Measurements from ENCODE around the gene SIGLEC1. TPM values are rescaled to one million over a fixed set of nuclear protein-coding genes. Genes with fewer than 3 reads are reported as not detected.

The SIGLEC1 gene
- total RNA-seq, 1 experiment from 2014 or later, result 0.17 TPM

- Histone ChIP-seq H4K20me1 (ENCODE audit: insufficient read depth) (no peaks in the 10 kb centered on the region), H2AFZ (ENCODE audit: low read depth, low read length, poor library complexity, severe bottlenecking) (no peak overlapping the region), H3K9ac (ENCODE audit: low read length) (no peak overlapping the region), H3K4me3 (replicated peaks in 1 of 2; ENCODE audit: low read depth in 1 of 2, low read length in 2 of 2) (no peak overlapping the region), H3K27ac (ENCODE audit: low read depth, low read length) (no peak overlapping the region), H3K4me1 (ENCODE audit: control insufficient read depth in 1 of 2, insufficient read depth in 2 of 2, low read length in 2 of 2) (peaks cover 3 to 11% of the 10 kb centered on the region in 2 experiments), H3K36me3 (ENCODE audit: control insufficient read depth in 1 of 2, insufficient read depth in 2 of 2, low read length in 2 of 2) (no peaks in the 10 kb centered on the region), H3K4me2 (ENCODE audit: low read length) (no peak overlapping the region), H3K79me2 (ENCODE audit: insufficient read depth, low read length) (no peaks in the 10 kb centered on the region), H3K27me3 (ENCODE audit: insufficient read depth, low read length) (no peaks in the 10 kb centered on the region), H3K9me3 (ENCODE audit: control insufficient read depth in 1 of 2, insufficient read depth in 1 of 2, low read depth in 1 of 2, low read length in 2 of 2) (no peaks in the 10 kb centered on the region), H3K9me2 (ENCODE audit: insufficient read depth) (no peaks in the 10 kb centered on the region)
- intact Hi-C loops (cut with micrococcal nuclease), result no loop called here
- ATAC-seq (no peak), DNase-seq (ENCODE audit: low read depth, low spot score) (no peak)
- BruUV-seq (replicated peaks), result no TSS peak
- ChIA-PET CTCF (no interaction called here), RAD21 (ENCODE audit: low non-redundant PET in 1 of 2, low total read pairs in 2 of 2, uncharacterized antibody in 2 of 2, unreplicated experiment in 2 of 2) (no interaction called here), POLR2A (no interaction called here)
- TF ChIP-seq YY1 (IDR thresholded peaks at IDR 0.05; ENCODE audit: extremely low read depth, insufficient replicate concordance, low read depth, low read length), result no peak
- no peak for TF ChIP-seq CBX3 (IDR thresholded peaks at IDR 0.05; ENCODE audit: low read depth)
- TF ChIP-seq MAX (IDR thresholded peaks at IDR 0.05), result no peak
- TF ChIP-seq ELF1 (IDR thresholded peaks at IDR 0.05; ENCODE audit: borderline replicate concordance, low read depth), result no peak
- no peak for TF ChIP-seq POLR2A (IDR thresholded peaks at IDR 0.05; ENCODE audit: borderline replicate concordance, extremely low read depth, insufficient read depth, insufficient read length)
- no peak for TF ChIP-seq SP1 (IDR thresholded peaks at IDR 0.05; ENCODE audit: low read depth)
- no peak for TF ChIP-seq ZFX (IDR thresholded peaks at IDR 0.05)
- no peak for TF ChIP-seq POLR2AphosphoS5 (IDR thresholded peaks at IDR 0.05; ENCODE audit: low read depth, low read length)
- TF ChIP-seq ZNF274 (IDR thresholded peaks at IDR 0.05; ENCODE audit: low read depth, low read length), result no peak
- TF ChIP-seq EZH2 (IDR thresholded peaks at IDR 0.05), result no peak
- no peak for TF ChIP-seq CTCF (IDR thresholded peaks at IDR 0.05 in 2 of 3, conservative IDR thresholded peaks at IDR 0.05 in 1 of 3; ENCODE audit: borderline replicate concordance in 1 of 3, insufficient read depth in 1 of 3, low read depth in 2 of 3, low read length in 2 of 3)
- no peak for TF ChIP-seq ZBTB33 (IDR thresholded peaks at IDR 0.05; ENCODE audit: extremely low read depth, insufficient replicate concordance, low read length)
- no peak for TF ChIP-seq RAD21 (IDR thresholded peaks at IDR 0.05; ENCODE audit: low read depth)
- no peak for TF ChIP-seq EGR1 (IDR thresholded peaks at IDR 0.05; ENCODE audit: low read depth)
- TF ChIP-seq ATF3 (IDR thresholded peaks at IDR 0.05), result no peak
- TF ChIP-seq JUND (IDR thresholded peaks at IDR 0.05), result no peak
- no peak for TF ChIP-seq EZH2phosphoT487 (IDR thresholded peaks at IDR 0.05; ENCODE audit: borderline replicate concordance)
- TF ChIP-seq REST (IDR thresholded peaks at IDR 0.05; ENCODE audit: low read depth), result no peak
- no peak for TF ChIP-seq FOSL1 (IDR thresholded peaks at IDR 0.05; ENCODE audit: low read depth)
These were observed 23.4 kb upstream of the SIGLEC1 start for GRCh38 chr20:3735768-3736167.
